ENCODE results near the gene PBX3. TPM values are rescaled to one million over a fixed set of nuclear protein-coding genes. Genes with fewer than 3 reads are reported as not detected.

The PBX3 gene
- total and polyA plus RNA-seq, 2 donors (not counting 1 experiment from before 2014, with no cell fraction given) = 15.5 to 39.0 TPM

- no peak for ATAC-seq (ENCODE audit: low read depth)
These were observed 95.1 kb downstream of the PBX3 start for GRCh38 chr9:125842242-125842641.

DNA sequence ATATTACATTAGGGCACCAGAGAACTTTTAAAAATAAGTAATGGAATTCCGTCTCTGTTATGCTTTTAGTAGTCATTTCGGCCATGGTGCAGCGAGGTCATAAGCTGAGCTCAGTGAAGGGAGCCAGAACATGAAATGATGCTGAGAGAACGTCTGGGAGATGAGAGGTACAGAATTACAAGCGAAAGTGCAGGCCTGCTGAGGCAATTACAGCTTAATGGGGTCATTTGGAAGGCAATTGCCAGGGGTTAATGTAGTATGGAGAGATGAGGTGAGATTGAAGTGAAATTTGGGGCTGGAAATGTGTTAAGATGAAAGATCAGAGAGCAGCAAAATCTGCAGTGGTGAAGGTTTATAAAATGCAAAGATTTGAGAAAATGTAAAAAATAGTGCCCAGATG, 96.5 kb downstream of the PBX3 start:
- H3K27me3 ChIP-seq (replicated peaks in 1 of 4; ENCODE audit: control extremely low read depth in 1 of 4, control insufficient read depth in 3 of 4, insufficient read depth in 4 of 4, low read length in 3 of 4) = no peaks in the 10 kb centered on the region
- no peaks in the 10 kb centered on the region for H3K9me3 ChIP-seq (ENCODE audit: control extremely low read depth in 1 of 3, control insufficient read depth in 2 of 3, insufficient read depth in 1 of 3, low read length in 2 of 3)
- intact Hi-C loops (cut with micrococcal nuclease) = loop anchor here (5.0 kb wide), 2 partner anchors 39 to 76 kb away; no protein-coding TSS in a partner anchor
- H3K27me3 Mint-ChIP-seq = no peaks in the 10 kb centered on the region
- no peak overlapping the region for H3K27ac ChIP-seq (ENCODE audit: low read length in 2 of 2)
- no peaks in the 10 kb centered on the region for H4K20me1 ChIP-seq (ENCODE audit: control insufficient read depth, insufficient read depth, low read length, poor library complexity, severe bottlenecking)
- no peak overlapping the region for H3K9ac ChIP-seq (ENCODE audit: low read length)
- no peaks in the 10 kb centered on the region for H3K9me3 Mint-ChIP-seq (ENCODE audit: insufficient read depth)
- ATAC-seq (ENCODE audit: low read depth) (no peak), DNase-seq (no peak)
- no peak overlapping the region for H3K4me3 ChIP-seq (ENCODE audit: control extremely low read depth in 1 of 5, extremely low read depth in 1 of 5, insufficient read depth in 1 of 5, low read depth in 2 of 5, low read length in 4 of 5)
- no peak overlapping the region for H3K4me2 ChIP-seq (replicated peaks; ENCODE audit: low read depth, low read length, poor library complexity, severe bottlenecking)
- no peak overlapping the region for H3K4me3 Mint-ChIP-seq
- POLR2A ChIA-PET = no interaction called here
- peaks cover 23% of the 10 kb centered on the region for H3K79me2 ChIP-seq (ENCODE audit: control insufficient read depth, insufficient read depth, low read length)
- peaks cover 0 to 1% of the 10 kb centered on the region in 2 experiments for H3K36me3 ChIP-seq (replicated peaks in 1 of 2; ENCODE audit: control extremely low read depth in 1 of 2, control insufficient read depth in 1 of 2, extremely low read depth in 1 of 2, insufficient read depth in 2 of 2, low read length in 1 of 2)
- CTCF ChIA-PET = no interaction called here
- no peak overlapping the region for H2AFZ ChIP-seq (ENCODE audit: insufficient read depth, low read depth, low read length, poor library complexity, severe bottlenecking)
- peaks cover 53% of the 10 kb centered on the region for H3K4me1 Mint-ChIP-seq
- no peak overlapping the region for H3K27ac Mint-ChIP-seq
- WGBS (ENCODE audit: insufficient coverage) = 85% methylated on average over 5 of the region's 5 CpGs
- no peak for TF ChIP-seq CTCF (IDR thresholded peaks at IDR 0.05)
- no peak for TF ChIP-seq EZH2 (IDR thresholded peaks at IDR 0.05; ENCODE audit: borderline replicate concordance, insufficient read depth, low read depth, low read length, poor library complexity, severe bottlenecking)
- H3K4me1 ChIP-seq (ENCODE audit: control insufficient read depth in 2 of 2, insufficient read depth in 2 of 2, low read length in 2 of 2) = peaks cover 28 to 36% of the 10 kb centered on the region in 2 donors

More at GRCh38 chr9:125842242-125842641, 95.1 kb downstream of the PBX3 start:
- intact Hi-C loops (cut with micrococcal nuclease) = loop anchor here (5.0 kb wide), 2 partner anchors 40 to 75 kb away; no protein-coding TSS in a partner anchor
- Mint-ChIP-seq H3K27ac (peak overlapping the region; percentile 53), H3K4me1 (peaks cover 52% of the 10 kb centered on the region), H3K9me3 (ENCODE audit: insufficient read depth) (no peaks in the 10 kb centered on the region), H3K4me3 (peak overlapping the region; percentile 11), H3K27me3 (no peaks in the 10 kb centered on the region)
- CTCF ChIA-PET = interaction anchor here (1.4 to 2.0 kb wide), 3 partner anchors 11 to 20 kb away, joined by 3 to 5 read pairs (median 4); no protein-coding TSS in a partner anchor
- WGBS (ENCODE audit: insufficient coverage) = no CpG with 5 or more reads among the region's 1 CpG
- peaks cover 17% of the 10 kb centered on the region for H3K79me2 ChIP-seq (ENCODE audit: control insufficient read depth, insufficient read depth, low read length)
- H3K27me3 ChIP-seq (replicated peaks in 1 of 4; ENCODE audit: control extremely low read depth in 1 of 4, control insufficient read depth in 3 of 4, insufficient read depth in 4 of 4, low read length in 3 of 4) = no peaks in the 10 kb centered on the region
- peak overlapping the region; percentile 51 for H3K4me2 ChIP-seq (replicated peaks; ENCODE audit: low read depth, low read length, poor library complexity, severe bottlenecking)
- no peak overlapping the region for H3K4me3 ChIP-seq (ENCODE audit: control extremely low read depth in 1 of 5, extremely low read depth in 1 of 5, insufficient read depth in 1 of 5, low read depth in 2 of 5, low read length in 4 of 5)
- DNase-seq = no peak
- H3K9ac ChIP-seq (ENCODE audit: low read length) = peak overlapping the region; percentile 17
- POLR2A ChIA-PET = no interaction called here
- H3K27ac ChIP-seq (ENCODE audit: low read length in 2 of 2) = peak overlapping the region in 1 of 2 donors; percentile 59
- H4K20me1 ChIP-seq (ENCODE audit: control insufficient read depth, insufficient read depth, low read length, poor library complexity, severe bottlenecking) = no peaks in the 10 kb centered on the region
- H2AFZ ChIP-seq (ENCODE audit: insufficient read depth, low read depth, low read length, poor library complexity, severe bottlenecking) = no peak overlapping the region
- peaks cover 0 to 1% of the 10 kb centered on the region in 2 experiments for H3K36me3 ChIP-seq (replicated peaks in 1 of 2; ENCODE audit: control extremely low read depth in 1 of 2, control insufficient read depth in 1 of 2, extremely low read depth in 1 of 2, insufficient read depth in 2 of 2, low read length in 1 of 2)
- H3K4me1 ChIP-seq (ENCODE audit: control insufficient read depth in 2 of 2, insufficient read depth in 2 of 2, low read length in 2 of 2) = peaks cover 28 to 36% of the 10 kb centered on the region in 2 donors
- no peak for TF ChIP-seq CTCF (IDR thresholded peaks at IDR 0.05)
- TF ChIP-seq EZH2 (IDR thresholded peaks at IDR 0.05; ENCODE audit: borderline replicate concordance, insufficient read depth, low read depth, low read length, poor library complexity, severe bottlenecking) = no peak
- H3K9me3 ChIP-seq (ENCODE audit: control extremely low read depth in 1 of 3, control insufficient read depth in 2 of 3, insufficient read depth in 1 of 3, low read length in 2 of 3) = no peaks in the 10 kb centered on the region

Data from B cell (primary cell).